Tibial nerve (tissue), 3 donors: ENCODE results near the gene PLA2G4A.

Experiments
- CTCF ChIP-seq, 5 experiments: fragments of 200-600 bp in 3 of 5; fragments of 450-650 bp in 2 of 5; sonication (generic) in 3 of 5; IDR thresholded peaks; one replicate each; pipeline ENCODE4 v1.5.1; 2016 to 2019; ENCODE audit warnings: antibody characterized with exemption in 5 of 5, mild to moderate bottlenecking in 3 of 5, moderate library complexity in 2 of 5
- POLR2A ChIP-seq, 2 donors: fragments of 450-650 bp; IDR thresholded peaks; one replicate each; pipeline ENCODE4 v1.6.1; 2017; ENCODE audit warnings: antibody characterized with exemption in 2 of 2, mild to moderate bottlenecking in 2 of 2, moderate library complexity in 2 of 2

- TF ChIP-seq POLR2A (IDR thresholded peaks at IDR 0.05) (no peak), CTCF (IDR thresholded peaks at IDR 0.05) (no peak)
Measured at GRCh38 chr1:186905561-186905960, 76.8 kb downstream of the PLA2G4A start.
